Osteoblast (primary cell): ENCODE measurements around the gene A2M. TPM values are rescaled to one million over a fixed set of nuclear protein-coding genes. Genes with fewer than 3 reads are reported as not detected.

ENCODE experiments used
- DNase-seq: peaks from one replicate; pipeline ENCODE4 v3.0.0; 2011; ENCODE audit warnings: low spot score, mixed read lengths; ENCODE audit not compliant: insufficient read length; ENCODE audit errors: missing footprints
- H2AFZ ChIP-seq: 2 replicates; pipeline ENCODE4 v1.6.0; 2011; ENCODE audit warnings: mild to moderate bottlenecking, low read length
- H3K27ac ChIP-seq: 2 replicates; pipeline ENCODE4 v1.5.1; 2011; ENCODE audit warnings: mild to moderate bottlenecking, low read depth, low read length, moderate library complexity
- H3K27me3 ChIP-seq: 2 replicates; pipeline ENCODE4 v1.6.0; 2012; ENCODE audit warnings: mild to moderate bottlenecking, control low read depth, inconsistent platforms, low read length, moderate library complexity; ENCODE audit not compliant: insufficient read depth
- H3K36me3 ChIP-seq: 2 replicates; pipeline ENCODE4 v1.5.1; 2011; ENCODE audit warnings: mild to moderate bottlenecking, low read length, control low read depth, moderate library complexity; ENCODE audit not compliant: insufficient read depth
- H3K4me1 ChIP-seq: 2 replicates; pipeline ENCODE4 v1.5.1; 2011; ENCODE audit warnings: mild to moderate bottlenecking, low read length, control low read depth, moderate library complexity; ENCODE audit not compliant: insufficient read depth
- H3K4me2 ChIP-seq: 2 replicates; pipeline ENCODE4 v1.6.0; 2011; ENCODE audit warnings: mild to moderate bottlenecking, low read length; ENCODE audit not compliant: insufficient read depth
- H3K4me3 ChIP-seq: fragments of 200-600 bp; sonication (generic); 3 replicates; pipeline ENCODE4 v1.5.1; 2012; ENCODE audit warnings: mild to moderate bottlenecking, low read length, inconsistent platforms; ENCODE audit not compliant: insufficient read depth
- H3K79me2 ChIP-seq: 2 replicates; pipeline ENCODE4 v1.6.0; 2012; ENCODE audit warnings: mild to moderate bottlenecking, low read length, control low read depth, inconsistent platforms; ENCODE audit not compliant: insufficient read depth
- H3K9me3 ChIP-seq: 2 replicates; pipeline ENCODE4 v1.5.1; 2011; ENCODE audit warnings: low read depth, low read length, control low read depth
- H4K20me1 ChIP-seq: 2 replicates; pipeline ENCODE4 v1.6.0; 2012; ENCODE audit warnings: mild to moderate bottlenecking, low read length, control low read depth; ENCODE audit not compliant: insufficient read depth
- total RNA-seq: library from RNA; depleted of rRNA; stranded (reverse); fragments of >200 nt; gene quantifications from 2 replicates; pipeline ENCODE4 v1.2.3, GENCODE V29; 2012
- TF ChIP-seq, protein P1 (sequence below): IDR thresholded peaks from 2 replicates; pipeline ENCODE4 v1.5.1; 2011; ENCODE audit warnings: mild to moderate bottlenecking, low read depth, low read length, moderate library complexity; ENCODE audit errors: extremely low read depth

The A2M gene
- total RNA-seq, 1 donor: 2.2 TPM

DNA sequence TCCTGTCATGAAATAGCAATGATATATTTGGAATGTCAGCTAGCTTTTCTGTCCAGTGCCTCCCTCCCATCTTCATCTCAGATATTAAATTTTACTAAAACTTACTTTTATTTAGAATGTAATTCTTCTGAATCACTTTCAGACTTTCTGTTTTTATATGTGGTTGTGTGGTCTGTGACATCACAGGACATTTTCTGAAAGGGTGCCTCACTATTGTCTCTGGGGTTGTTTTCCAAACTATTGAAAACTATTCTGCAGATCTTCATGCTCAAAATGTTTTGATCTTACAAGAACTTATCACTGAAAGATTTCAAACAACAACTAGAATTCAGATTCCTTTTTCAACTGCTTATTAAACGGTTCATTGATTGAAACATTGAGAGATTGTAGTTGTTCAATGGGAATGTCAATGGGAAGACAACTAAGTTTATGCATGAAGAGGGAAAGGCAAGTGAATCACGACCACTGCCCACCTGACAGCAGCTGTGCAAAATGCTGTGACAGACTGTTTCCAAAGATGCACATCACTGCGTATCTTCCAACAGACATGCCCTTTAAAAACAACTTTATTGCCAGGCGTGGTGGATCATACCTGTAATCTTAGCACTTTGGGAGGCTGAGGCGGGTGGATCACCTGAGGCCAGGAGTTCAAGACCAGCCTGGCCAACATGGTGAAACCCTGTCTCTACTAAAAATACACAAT lies 75.1 kb downstream of the A2M start:
- DNase-seq: no peak
- H2AFZ ChIP-seq: no peak overlapping the region
- no peaks in the 10 kb centered on the region for H3K9me3 ChIP-seq
- H3K4me1 ChIP-seq: no peaks in the 10 kb centered on the region
- H3K79me2 ChIP-seq: no peaks in the 10 kb centered on the region
- no peak overlapping the region for H3K4me2 ChIP-seq
- TF ChIP-seq, protein P1, sequence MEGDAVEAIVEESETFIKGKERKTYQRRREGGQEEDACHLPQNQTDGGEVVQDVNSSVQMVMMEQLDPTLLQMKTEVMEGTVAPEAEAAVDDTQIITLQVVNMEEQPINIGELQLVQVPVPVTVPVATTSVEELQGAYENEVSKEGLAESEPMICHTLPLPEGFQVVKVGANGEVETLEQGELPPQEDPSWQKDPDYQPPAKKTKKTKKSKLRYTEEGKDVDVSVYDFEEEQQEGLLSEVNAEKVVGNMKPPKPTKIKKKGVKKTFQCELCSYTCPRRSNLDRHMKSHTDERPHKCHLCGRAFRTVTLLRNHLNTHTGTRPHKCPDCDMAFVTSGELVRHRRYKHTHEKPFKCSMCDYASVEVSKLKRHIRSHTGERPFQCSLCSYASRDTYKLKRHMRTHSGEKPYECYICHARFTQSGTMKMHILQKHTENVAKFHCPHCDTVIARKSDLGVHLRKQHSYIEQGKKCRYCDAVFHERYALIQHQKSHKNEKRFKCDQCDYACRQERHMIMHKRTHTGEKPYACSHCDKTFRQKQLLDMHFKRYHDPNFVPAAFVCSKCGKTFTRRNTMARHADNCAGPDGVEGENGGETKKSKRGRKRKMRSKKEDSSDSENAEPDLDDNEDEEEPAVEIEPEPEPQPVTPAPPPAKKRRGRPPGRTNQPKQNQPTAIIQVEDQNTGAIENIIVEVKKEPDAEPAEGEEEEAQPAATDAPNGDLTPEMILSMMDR: no peak
- H3K36me3 ChIP-seq: no peaks in the 10 kb centered on the region
- H3K27ac ChIP-seq: no peak overlapping the region
- no peak overlapping the region for H3K4me3 ChIP-seq
- no peaks in the 10 kb centered on the region for H4K20me1 ChIP-seq
- H3K27me3 ChIP-seq: no peaks in the 10 kb centered on the region

DNA sequence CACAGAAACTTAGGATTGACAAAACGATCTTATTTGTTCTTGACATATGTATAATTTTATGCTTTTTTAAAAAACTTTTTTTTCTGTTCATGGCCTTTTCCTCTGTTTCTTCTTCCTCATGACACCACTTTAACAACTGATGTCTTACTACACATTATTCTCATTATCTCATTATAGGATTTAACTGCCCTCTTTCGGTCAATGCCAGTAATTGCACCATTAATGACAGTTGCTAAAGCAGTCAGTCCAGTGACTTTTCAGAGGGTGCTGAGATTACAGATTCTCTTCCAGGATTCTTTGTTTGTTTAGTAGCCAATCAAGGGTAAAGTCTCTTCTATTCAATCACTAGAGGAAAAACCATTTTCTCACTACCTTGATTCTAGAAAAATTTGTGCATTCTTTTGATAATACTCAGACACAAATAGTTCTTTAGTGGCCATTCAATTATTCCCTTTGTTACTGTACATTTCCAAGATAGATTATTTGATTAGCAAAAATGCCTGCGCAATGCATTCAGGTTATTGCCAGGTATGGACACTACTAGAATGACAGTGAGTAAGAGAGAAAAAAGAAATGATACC lies 76.2 kb downstream of the A2M start:
- Histone ChIP-seq H3K27me3 (no peaks in the 10 kb centered on the region), H2AFZ (no peak overlapping the region), H3K4me3 (no peak overlapping the region), H3K4me2 (no peak overlapping the region), H3K4me1 (no peaks in the 10 kb centered on the region), H3K9me3 (no peaks in the 10 kb centered on the region), H3K36me3 (no peaks in the 10 kb centered on the region), H3K27ac (no peak overlapping the region), H3K79me2 (no peaks in the 10 kb centered on the region), H4K20me1 (no peaks in the 10 kb centered on the region)
- TF ChIP-seq, protein P1: peak; percentile 66
- DNase-seq: peak; percentile 82

DNA sequence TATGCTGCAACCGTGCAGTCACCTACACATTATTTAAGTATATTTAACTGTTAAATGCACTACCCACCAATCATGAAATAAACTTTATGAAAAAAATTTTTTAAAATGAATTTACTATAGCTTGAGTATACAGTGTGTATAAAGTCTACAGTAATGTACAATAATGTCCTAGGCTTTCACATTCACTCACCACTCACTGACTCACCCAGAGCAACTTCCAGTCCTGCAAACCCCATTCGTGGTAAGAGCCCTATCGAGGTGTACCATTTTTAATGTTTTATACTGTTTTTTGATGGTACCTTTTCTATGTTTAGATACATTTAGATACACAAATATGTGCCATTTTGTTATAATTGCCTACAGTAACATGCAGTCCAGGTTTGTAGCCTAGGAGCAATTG lies 78.3 kb downstream of the A2M start:
- Histone ChIP-seq H3K27me3 (no peaks in the 10 kb centered on the region), H3K9me3 (no peaks in the 10 kb centered on the region), H3K79me2 (no peaks in the 10 kb centered on the region), H4K20me1 (no peaks in the 10 kb centered on the region), H3K4me1 (no peaks in the 10 kb centered on the region), H3K4me2 (no peak overlapping the region), H3K27ac (no peak overlapping the region), H3K4me3 (no peak overlapping the region), H3K36me3 (no peaks in the 10 kb centered on the region), H2AFZ (no peak overlapping the region)
- no peak for DNase-seq
- TF ChIP-seq, protein P1: no peak

DNA sequence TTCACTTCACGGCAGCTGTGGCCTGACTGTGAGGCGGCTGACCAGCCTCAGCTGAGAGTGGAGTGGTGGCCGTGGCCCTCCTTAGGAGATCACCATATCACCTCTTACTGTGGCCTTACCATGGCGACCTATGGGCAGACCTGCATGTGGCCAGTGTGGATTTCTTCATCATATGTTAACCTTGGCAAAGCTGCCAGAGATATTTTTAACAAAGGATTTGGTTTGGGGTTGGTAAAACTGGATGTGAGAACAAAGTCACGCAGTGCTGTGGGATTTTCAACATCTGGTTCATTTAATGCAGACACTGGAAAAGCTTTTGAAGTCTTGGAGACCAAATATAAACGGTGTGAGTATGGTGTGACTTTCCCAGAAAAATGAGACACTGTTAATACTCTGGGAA lies 79.5 kb downstream of the A2M start:
- no peaks in the 10 kb centered on the region for H3K9me3 ChIP-seq
- H2AFZ ChIP-seq: no peak overlapping the region
- no peaks in the 10 kb centered on the region for H3K79me2 ChIP-seq
- H3K36me3 ChIP-seq: no peaks in the 10 kb centered on the region
- DNase-seq: no peak
- H4K20me1 ChIP-seq: no peaks in the 10 kb centered on the region
- H3K4me1 ChIP-seq: no peaks in the 10 kb centered on the region
- H3K27ac ChIP-seq: no peak overlapping the region
- H3K27me3 ChIP-seq: no peaks in the 10 kb centered on the region
- TF ChIP-seq, protein P1: no peak
- H3K4me2 ChIP-seq: no peak overlapping the region
- no peak overlapping the region for H3K4me3 ChIP-seq
